Hindlimb muscle (tissue), 1 donor: Measurements from ENCODE around the gene PPP1R1B. TPM values are rescaled to one million over a fixed set of nuclear protein-coding genes. Genes with fewer than 3 reads are reported as not detected.
"Not testable (repeated sequence)": the region's sequence is repeated elsewhere in the genome, so short reads cannot be mapped to it uniquely, and the experiment has no call there.

Experiments used
- DNase-seq: peaks from one replicate; pipeline ENCODE4 v3.0.0-alpha.2; 2013
- polyA plus RNA-seq: library from polyadenylated mRNA; unstranded; fragments of 120-200 nt; gene quantifications from one replicate; pipeline ENCODE4 v1.2.1, GENCODE V29; 2013; ENCODE audit not compliant: insufficient read length

The PPP1R1B gene
- 4.5 TPM for polyA plus RNA-seq

- DNase-seq = no peak
Observed at GRCh38 chr17:39626171-39627046, at the start of gene PPP1R1B. PPP1R1B (plus strand) TSS chr17:39626952; CDS start chr17:39627393, 441 bp downstream.

GRCh38 chr17:39578272-39578671, 48.5 kb upstream of the PPP1R1B start:
- DNase-seq = no peak

- no peak for DNase-seq
Observed at GRCh38 chr17:39579318-39580081, 47.3 kb upstream of the PPP1R1B start.

GRCh38 chr17:39580082-39580468, 46.7 kb upstream of the PPP1R1B start:
- DNase-seq = no peak

- DNase-seq = no peak
Observed at GRCh38 chr17:39581071-39581758, 45.5 kb upstream of the PPP1R1B start.

GRCh38 chr17:39581759-39582085, 45.0 kb upstream of the PPP1R1B start:
- no peak for DNase-seq

GRCh38 chr17:39582658-39583057, 44.1 kb upstream of the PPP1R1B start:
- DNase-seq = no peak

GRCh38 chr17:39590180-39590579, 36.6 kb upstream of the PPP1R1B start:
- not testable (repeated sequence) for DNase-seq

- DNase-seq = no peak
Observed at GRCh38 chr17:39591958-39592954, 34.5 kb upstream of the PPP1R1B start.

- no peak for DNase-seq
Observed at GRCh38 chr17:39593371-39593770, 33.4 kb upstream of the PPP1R1B start.

GRCh38 chr17:39595294-39595693, 31.5 kb upstream of the PPP1R1B start:
- DNase-seq = no peak

GRCh38 chr17:39595928-39596510, 30.7 kb upstream of the PPP1R1B start:
- no peak for DNase-seq

- no peak for DNase-seq
Observed at GRCh38 chr17:39596543-39597267, 30.0 kb upstream of the PPP1R1B start.

- DNase-seq = no peak
Observed at GRCh38 chr17:39597372-39598046, 29.2 kb upstream of the PPP1R1B start.

- no peak for DNase-seq
Observed at GRCh38 chr17:39598047-39598481, 28.7 kb upstream of the PPP1R1B start.

GRCh38 chr17:39598630-39599003, 28.1 kb upstream of the PPP1R1B start:
- DNase-seq = no peak

- DNase-seq = no peak
Observed at GRCh38 chr17:39599004-39599664, 27.6 kb upstream of the PPP1R1B start.

- DNase-seq = no peak
Observed at GRCh38 chr17:39599665-39600231, 27.0 kb upstream of the PPP1R1B start.
